ENCODE results near the gene KRTAP29-1. TPM values are rescaled to one million over a fixed set of nuclear protein-coding genes. Genes with fewer than 3 reads are reported as not detected.

The KRTAP29-1 gene
- total and polyA plus RNA-seq, 2 experiments from 2014 or later = not detected

DNA sequence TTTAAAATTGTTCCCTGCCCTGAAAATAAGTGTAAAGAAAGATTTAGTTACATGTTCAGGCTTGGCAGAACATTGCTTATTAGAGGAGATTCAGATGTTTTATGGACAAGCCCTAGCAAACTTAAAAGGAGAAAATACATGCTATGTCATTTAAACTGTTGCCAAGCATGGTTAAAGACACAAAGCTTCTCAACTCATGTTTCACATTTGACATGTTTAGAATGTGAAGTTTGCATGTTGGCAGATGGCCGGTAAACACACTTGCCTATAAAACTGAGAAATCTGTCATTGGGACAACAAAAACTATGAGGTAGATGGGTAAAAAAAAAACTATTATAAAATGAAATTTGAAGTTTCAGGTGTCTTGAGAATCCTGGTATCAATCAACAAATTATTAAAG lies 5.8 kb downstream of the KRTAP29-1 start:
- Histone ChIP-seq H4K20me1 (replicated peaks; ENCODE audit: insufficient read depth) (no peaks in the 10 kb centered on the region), H3K36me3 (ENCODE audit: insufficient read depth) (no peaks in the 10 kb centered on the region; the same call in 1 of the 2 replicates), H3K4me1 (ENCODE audit: insufficient read depth) (no peaks in the 10 kb centered on the region), H3K4me3 (no peak overlapping the region), H3F3A (replicated peaks; ENCODE audit: low read depth) (no peaks in the 10 kb centered on the region), H2AFZ (no peak overlapping the region), H3K27ac (ENCODE audit: low read depth) (no peak overlapping the region), H3K27me3 (ENCODE audit: insufficient read depth) (no peaks in the 10 kb centered on the region), H3K79me2 (replicated peaks; ENCODE audit: insufficient read depth) (no peaks in the 10 kb centered on the region), H3K4me2 (no peak overlapping the region), H3K9me2 (ENCODE audit: insufficient read depth) (0 out of 2 replicates have a peak, but pooled peaks cover 3% of the 10 kb centered on the region)
- no peak overlapping the region for H3K27ac Mint-ChIP-seq
- H3K27me3 Mint-ChIP-seq (ENCODE audit: insufficient read depth, low read depth, poor library complexity) = peaks cover 2% of the 10 kb centered on the region
- H3K9me3 Mint-ChIP-seq = no peaks in the 10 kb centered on the region; the same call in 2 of the 3 replicates
- ATAC-seq (no peak), DNase-seq (ENCODE audit: low spot score) (no peak)
- peaks cover 2% of the 10 kb centered on the region; the same call in 1 of the 3 replicates for H3K4me1 Mint-ChIP-seq
- no peaks in the 10 kb centered on the region for H3K36me3 Mint-ChIP-seq (ENCODE audit: low read depth)
- H3K4me3 Mint-ChIP-seq = no peak overlapping the region
- TF ChIP-seq, protein P1, sequence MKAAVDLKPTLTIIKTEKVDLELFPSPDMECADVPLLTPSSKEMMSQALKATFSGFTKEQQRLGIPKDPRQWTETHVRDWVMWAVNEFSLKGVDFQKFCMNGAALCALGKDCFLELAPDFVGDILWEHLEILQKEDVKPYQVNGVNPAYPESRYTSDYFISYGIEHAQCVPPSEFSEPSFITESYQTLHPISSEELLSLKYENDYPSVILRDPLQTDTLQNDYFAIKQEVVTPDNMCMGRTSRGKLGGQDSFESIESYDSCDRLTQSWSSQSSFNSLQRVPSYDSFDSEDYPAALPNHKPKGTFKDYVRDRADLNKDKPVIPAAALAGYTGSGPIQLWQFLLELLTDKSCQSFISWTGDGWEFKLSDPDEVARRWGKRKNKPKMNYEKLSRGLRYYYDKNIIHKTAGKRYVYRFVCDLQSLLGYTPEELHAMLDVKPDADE (IDR thresholded peaks at IDR 0.05) = no peak
- TF ChIP-seq, protein P2, sequence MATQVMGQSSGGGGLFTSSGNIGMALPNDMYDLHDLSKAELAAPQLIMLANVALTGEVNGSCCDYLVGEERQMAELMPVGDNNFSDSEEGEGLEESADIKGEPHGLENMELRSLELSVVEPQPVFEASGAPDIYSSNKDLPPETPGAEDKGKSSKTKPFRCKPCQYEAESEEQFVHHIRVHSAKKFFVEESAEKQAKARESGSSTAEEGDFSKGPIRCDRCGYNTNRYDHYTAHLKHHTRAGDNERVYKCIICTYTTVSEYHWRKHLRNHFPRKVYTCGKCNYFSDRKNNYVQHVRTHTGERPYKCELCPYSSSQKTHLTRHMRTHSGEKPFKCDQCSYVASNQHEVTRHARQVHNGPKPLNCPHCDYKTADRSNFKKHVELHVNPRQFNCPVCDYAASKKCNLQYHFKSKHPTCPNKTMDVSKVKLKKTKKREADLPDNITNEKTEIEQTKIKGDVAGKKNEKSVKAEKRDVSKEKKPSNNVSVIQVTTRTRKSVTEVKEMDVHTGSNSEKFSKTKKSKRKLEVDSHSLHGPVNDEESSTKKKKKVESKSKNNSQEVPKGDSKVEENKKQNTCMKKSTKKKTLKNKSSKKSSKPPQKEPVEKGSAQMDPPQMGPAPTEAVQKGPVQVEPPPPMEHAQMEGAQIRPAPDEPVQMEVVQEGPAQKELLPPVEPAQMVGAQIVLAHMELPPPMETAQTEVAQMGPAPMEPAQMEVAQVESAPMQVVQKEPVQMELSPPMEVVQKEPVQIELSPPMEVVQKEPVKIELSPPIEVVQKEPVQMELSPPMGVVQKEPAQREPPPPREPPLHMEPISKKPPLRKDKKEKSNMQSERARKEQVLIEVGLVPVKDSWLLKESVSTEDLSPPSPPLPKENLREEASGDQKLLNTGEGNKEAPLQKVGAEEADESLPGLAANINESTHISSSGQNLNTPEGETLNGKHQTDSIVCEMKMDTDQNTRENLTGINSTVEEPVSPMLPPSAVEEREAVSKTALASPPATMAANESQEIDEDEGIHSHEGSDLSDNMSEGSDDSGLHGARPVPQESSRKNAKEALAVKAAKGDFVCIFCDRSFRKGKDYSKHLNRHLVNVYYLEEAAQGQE (IDR thresholded peaks at IDR 0.05; ENCODE audit: unreplicated experiment) = no peak
- no peak for TF ChIP-seq JUNB (IDR thresholded peaks at IDR 0.05; ENCODE audit: unreplicated experiment)
- TF ChIP-seq, protein P3, sequence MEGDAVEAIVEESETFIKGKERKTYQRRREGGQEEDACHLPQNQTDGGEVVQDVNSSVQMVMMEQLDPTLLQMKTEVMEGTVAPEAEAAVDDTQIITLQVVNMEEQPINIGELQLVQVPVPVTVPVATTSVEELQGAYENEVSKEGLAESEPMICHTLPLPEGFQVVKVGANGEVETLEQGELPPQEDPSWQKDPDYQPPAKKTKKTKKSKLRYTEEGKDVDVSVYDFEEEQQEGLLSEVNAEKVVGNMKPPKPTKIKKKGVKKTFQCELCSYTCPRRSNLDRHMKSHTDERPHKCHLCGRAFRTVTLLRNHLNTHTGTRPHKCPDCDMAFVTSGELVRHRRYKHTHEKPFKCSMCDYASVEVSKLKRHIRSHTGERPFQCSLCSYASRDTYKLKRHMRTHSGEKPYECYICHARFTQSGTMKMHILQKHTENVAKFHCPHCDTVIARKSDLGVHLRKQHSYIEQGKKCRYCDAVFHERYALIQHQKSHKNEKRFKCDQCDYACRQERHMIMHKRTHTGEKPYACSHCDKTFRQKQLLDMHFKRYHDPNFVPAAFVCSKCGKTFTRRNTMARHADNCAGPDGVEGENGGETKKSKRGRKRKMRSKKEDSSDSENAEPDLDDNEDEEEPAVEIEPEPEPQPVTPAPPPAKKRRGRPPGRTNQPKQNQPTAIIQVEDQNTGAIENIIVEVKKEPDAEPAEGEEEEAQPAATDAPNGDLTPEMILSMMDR (conservative IDR thresholded peaks at IDR 0.05; ENCODE audit: low read depth in 2 of 2) = no peak
- TF ChIP-seq POLR2AphosphoS5 (IDR thresholded peaks at IDR 0.05; ENCODE audit: low read depth) = no peak
- no peak for TF ChIP-seq NANOG (IDR thresholded peaks at IDR 0.05; ENCODE audit: borderline replicate concordance)
- TF ChIP-seq ZNF331 (CRISPR knock-in tag; IDR thresholded peaks at IDR 0.05; ENCODE audit: low read depth) = no peak
- no peak for TF ChIP-seq STAT1 (IDR thresholded peaks at IDR 0.05; ENCODE audit: unreplicated experiment)
- no peak for TF ChIP-seq EZH2 (IDR thresholded peaks at IDR 0.05; ENCODE audit: low read depth, unreplicated experiment)
- TF ChIP-seq, protein P4, sequence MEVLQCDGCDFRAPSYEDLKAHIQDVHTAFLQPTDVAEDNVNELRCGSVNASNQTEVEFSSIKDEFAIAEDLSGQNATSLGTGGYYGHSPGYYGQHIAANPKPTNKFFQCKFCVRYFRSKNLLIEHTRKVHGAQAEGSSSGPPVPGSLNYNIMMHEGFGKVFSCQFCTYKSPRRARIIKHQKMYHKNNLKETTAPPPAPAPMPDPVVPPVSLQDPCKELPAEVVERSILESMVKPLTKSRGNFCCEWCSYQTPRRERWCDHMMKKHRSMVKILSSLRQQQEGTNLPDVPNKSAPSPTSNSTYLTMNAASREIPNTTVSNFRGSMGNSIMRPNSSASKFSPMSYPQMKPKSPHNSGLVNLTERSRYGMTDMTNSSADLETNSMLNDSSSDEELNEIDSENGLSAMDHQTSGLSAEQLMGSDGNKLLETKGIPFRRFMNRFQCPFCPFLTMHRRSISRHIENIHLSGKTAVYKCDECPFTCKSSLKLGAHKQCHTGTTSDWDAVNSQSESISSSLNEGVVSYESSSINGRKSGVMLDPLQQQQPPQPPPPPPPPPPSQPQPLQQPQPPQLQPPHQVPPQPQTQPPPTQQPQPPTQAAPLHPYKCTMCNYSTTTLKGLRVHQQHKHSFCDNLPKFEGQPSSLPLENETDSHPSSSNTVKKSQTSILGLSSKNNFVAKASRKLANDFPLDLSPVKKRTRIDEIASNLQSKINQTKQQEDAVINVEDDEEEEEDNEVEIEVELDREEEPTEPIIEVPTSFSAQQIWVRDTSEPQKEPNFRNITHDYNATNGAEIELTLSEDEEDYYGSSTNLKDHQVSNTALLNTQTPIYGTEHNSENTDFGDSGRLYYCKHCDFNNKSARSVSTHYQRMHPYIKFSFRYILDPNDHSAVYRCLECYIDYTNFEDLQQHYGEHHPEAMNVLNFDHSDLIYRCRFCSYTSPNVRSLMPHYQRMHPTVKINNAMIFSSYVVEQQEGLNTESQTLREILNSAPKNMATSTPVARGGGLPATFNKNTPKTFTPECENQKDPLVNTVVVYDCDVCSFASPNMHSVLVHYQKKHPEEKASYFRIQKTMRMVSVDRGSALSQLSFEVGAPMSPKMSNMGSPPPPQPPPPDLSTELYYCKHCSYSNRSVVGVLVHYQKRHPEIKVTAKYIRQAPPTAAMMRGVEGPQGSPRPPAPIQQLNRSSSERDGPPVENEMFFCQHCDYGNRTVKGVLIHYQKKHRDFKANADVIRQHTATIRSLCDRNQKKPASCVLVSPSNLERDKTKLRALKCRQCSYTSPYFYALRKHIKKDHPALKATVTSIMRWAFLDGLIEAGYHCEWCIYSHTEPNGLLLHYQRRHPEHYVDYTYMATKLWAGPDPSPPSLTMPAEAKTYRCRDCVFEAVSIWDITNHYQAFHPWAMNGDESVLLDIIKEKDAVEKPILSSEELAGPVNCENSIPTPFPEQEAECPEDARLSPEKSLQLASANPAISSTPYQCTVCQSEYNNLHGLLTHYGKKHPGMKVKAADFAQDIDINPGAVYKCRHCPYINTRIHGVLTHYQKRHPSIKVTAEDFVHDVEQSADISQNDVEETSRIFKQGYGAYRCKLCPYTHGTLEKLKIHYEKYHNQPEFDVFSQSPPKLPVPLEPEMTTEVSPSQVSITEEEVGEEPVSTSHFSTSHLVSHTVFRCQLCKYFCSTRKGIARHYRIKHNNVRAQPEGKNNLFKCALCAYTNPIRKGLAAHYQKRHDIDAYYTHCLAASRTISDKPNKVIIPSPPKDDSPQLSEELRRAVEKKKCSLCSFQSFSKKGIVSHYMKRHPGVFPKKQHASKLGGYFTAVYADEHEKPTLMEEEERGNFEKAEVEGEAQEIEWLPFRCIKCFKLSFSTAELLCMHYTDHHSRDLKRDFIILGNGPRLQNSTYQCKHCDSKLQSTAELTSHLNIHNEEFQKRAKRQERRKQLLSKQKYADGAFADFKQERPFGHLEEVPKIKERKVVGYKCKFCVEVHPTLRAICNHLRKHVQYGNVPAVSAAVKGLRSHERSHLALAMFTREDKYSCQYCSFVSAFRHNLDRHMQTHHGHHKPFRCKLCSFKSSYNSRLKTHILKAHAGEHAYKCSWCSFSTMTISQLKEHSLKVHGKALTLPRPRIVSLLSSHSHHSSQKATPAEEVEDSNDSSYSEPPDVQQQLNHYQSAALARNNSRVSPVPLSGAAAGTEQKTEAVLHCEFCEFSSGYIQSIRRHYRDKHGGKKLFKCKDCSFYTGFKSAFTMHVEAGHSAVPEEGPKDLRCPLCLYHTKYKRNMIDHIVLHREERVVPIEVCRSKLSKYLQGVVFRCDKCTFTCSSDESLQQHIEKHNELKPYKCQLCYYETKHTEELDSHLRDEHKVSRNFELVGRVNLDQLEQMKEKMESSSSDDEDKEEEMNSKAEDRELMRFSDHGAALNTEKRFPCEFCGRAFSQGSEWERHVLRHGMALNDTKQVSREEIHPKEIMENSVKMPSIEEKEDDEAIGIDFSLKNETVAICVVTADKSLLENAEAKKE (CRISPR knock-in tag; IDR thresholded peaks at IDR 0.05) = no peak
- TF ChIP-seq EZH2phosphoT487 (IDR thresholded peaks at IDR 0.05; ENCODE audit: unreplicated experiment) = no peak
- TF ChIP-seq CREB1 (CRISPR knock-in tag; IDR thresholded peaks at IDR 0.05; ENCODE audit: low read depth) = no peak
- TF ChIP-seq ZNF114 (CRISPR knock-in tag; IDR thresholded peaks at IDR 0.05) = no peak
